H1 (cell line): Measurements from ENCODE around the gene CABP1. TPM values are rescaled to one million over a fixed set of nuclear protein-coding genes. Genes with fewer than 3 reads are reported as not detected.

Experiments used
- CTCF ChIA-PET: fragments of 300-600 bp; sonication (Branson Sonifier 250); formaldehyde crosslinking; loops from one replicate; lab custom pipeline; 2021; ENCODE audit not compliant: partially characterized antibody; lab: Charles Lee
- POLR2A ChIA-PET: fragments of 300-600 bp; sonication (Branson Sonifier 250); formaldehyde crosslinking; loops from one replicate; lab custom pipeline; 2021; ENCODE audit warnings: inconsistent platforms; ENCODE audit not compliant: partially characterized antibody; lab: Charles Lee
- DNase-seq, 2 experiments: peaks; one replicate each; pipeline versions ENCODE4 v3.0.0 to v3.0.0-alpha.2; 2010 to 2022; ENCODE audit warnings: low spot score in 2 of 2, low read depth in 1 of 2, mixed read lengths in 1 of 2
- FAIRE-seq: peaks from 2 replicates; lab custom pipeline; 2011; peaks lifted over from hg19 to GRCh38; lab: Jason Lieb, UNC
- H2AFZ ChIP-seq: 2 replicates; pipeline ENCODE4 v1.8.1; 2012; ENCODE audit warnings: low read length, inconsistent platforms
- H2AK5ac ChIP-seq: 2 replicates; pipeline ENCODE4 v1.6.1; 2013; ENCODE audit warnings: low read depth, low read length
- H2BK120ac ChIP-seq: replicated peaks from 2 replicates; pipeline ENCODE3; 2013; ENCODE audit warnings: low read depth, low read length, inconsistent platforms
- H2BK12ac ChIP-seq: 2 replicates; pipeline ENCODE4 v1.6.1; 2013; ENCODE audit warnings: low read depth, low read length
- H2BK15ac ChIP-seq: 2 replicates; pipeline ENCODE4 v1.6.1; 2013; ENCODE audit warnings: low read length
- H2BK20ac ChIP-seq: 2 replicates; pipeline ENCODE4 v1.6.1; 2013; ENCODE audit warnings: low read length
- H2BK5ac ChIP-seq: 2 replicates; pipeline ENCODE4 v1.6.1; 2013; ENCODE audit warnings: low read depth, low read length
- H3K14ac ChIP-seq: 2 replicates; pipeline ENCODE4 v1.6.1; 2013; ENCODE audit warnings: inconsistent platforms; ENCODE audit not compliant: insufficient read length
- H3K18ac ChIP-seq: 2 replicates; pipeline ENCODE4 v1.6.1; 2013; ENCODE audit warnings: low read length; ENCODE audit errors: extremely low read depth
- H3K23ac ChIP-seq: 2 replicates; pipeline ENCODE4 v1.6.1; 2013; ENCODE audit warnings: inconsistent platforms; ENCODE audit not compliant: insufficient read length
- H3K23me2 ChIP-seq: 2 replicates; pipeline ENCODE4 v1.6.1; 2013; ENCODE audit warnings: low read depth, low read length
- H3K27ac ChIP-seq: 2 replicates; pipeline ENCODE4 v1.6.1; 2011; ENCODE audit warnings: low read depth, low read length, inconsistent platforms
- H3K27me3 ChIP-seq, 4 experiments: replicated peaks in 1 of 4; 1 replicate in 1 of 4; 2 replicates in 3 of 4; pipeline versions ENCODE4 v1.6.1 to v1.8.1; 2011 to 2013; ENCODE audit warnings: low read length in 3 of 4, mild to moderate bottlenecking in 3 of 4, inconsistent platforms in 2 of 4, mixed read lengths in 2 of 4, moderate library complexity in 1 of 4; ENCODE audit not compliant: control insufficient read depth in 3 of 4, insufficient read depth in 3 of 4; ENCODE audit errors: extremely low read depth in 1 of 4
- H3K36me3 ChIP-seq, 4 experiments: 2 replicates each; pipeline versions ENCODE4 v1.6.1 to v1.8.1; 2011 to 2013; ENCODE audit warnings: mild to moderate bottlenecking in 4 of 4, low read length in 3 of 4, moderate library complexity in 2 of 4, control low read depth in 1 of 4, inconsistent platforms in 1 of 4; ENCODE audit not compliant: insufficient read depth in 4 of 4, control insufficient read depth in 2 of 4
- H3K4ac ChIP-seq: replicated peaks from 2 replicates; pipeline ENCODE3; 2013; ENCODE audit warnings: low read length, low read depth, mixed read lengths, inconsistent platforms; ENCODE audit not compliant: insufficient read length
- H3K4me1 ChIP-seq, 4 experiments: replicated peaks in 1 of 4; 1 replicate in 1 of 4; 2 replicates in 3 of 4; pipeline versions ENCODE4 v1.6.1 to v1.8.1; 2011 to 2013; ENCODE audit warnings: low read length in 3 of 4, inconsistent platforms in 2 of 4, mixed read lengths in 1 of 4; ENCODE audit not compliant: insufficient read depth in 4 of 4, control insufficient read depth in 3 of 4
- H3K4me2 ChIP-seq, 2 experiments: 2 replicates each; pipeline versions ENCODE4 v1.6.1 to v1.8.1; 2011 to 2013; ENCODE audit warnings: low read depth in 2 of 2, low read length in 2 of 2, control low read depth in 1 of 2, inconsistent platforms in 1 of 2, mild to moderate bottlenecking in 1 of 2; ENCODE audit not compliant: insufficient read depth in 1 of 2
- H3K4me3 ChIP-seq, 4 experiments: fragments of 200-600, 300-600 bp in 1 of 4; sonication (generic), shearing (Covaris generic), sonication (Bioruptor Twin) in 1 of 4; 2 replicates each; pipeline versions ENCODE4 v1.5.1 to v1.8.1; 2011 to 2016; ENCODE audit warnings: low read length in 4 of 4, low read depth in 3 of 4, control low read depth in 2 of 4, inconsistent platforms in 2 of 4, mild to moderate bottlenecking in 2 of 4, mixed read lengths in 1 of 4, moderate library complexity in 1 of 4; ENCODE audit not compliant: insufficient read depth in 2 of 4; ENCODE audit errors: extremely low read depth in 1 of 4
- H3K56ac ChIP-seq: replicated peaks from 2 replicates; pipeline ENCODE3; 2013; ENCODE audit warnings: low read depth, mild to moderate bottlenecking, mixed read lengths, low read length, inconsistent platforms; ENCODE audit not compliant: insufficient read length
- H3K79me1 ChIP-seq: 2 replicates; pipeline ENCODE4 v1.6.1; 2013; ENCODE audit warnings: low read depth, low read length, control low read depth
- H3K79me2 ChIP-seq, 2 experiments: 2 replicates each; pipeline versions ENCODE4 v1.6.1 to v1.8.1; 2012 to 2013; ENCODE audit warnings: low read length in 2 of 2, mild to moderate bottlenecking in 2 of 2, inconsistent platforms in 1 of 2; ENCODE audit not compliant: insufficient read depth in 2 of 2, control insufficient read depth in 1 of 2
- H3K9ac ChIP-seq, 4 experiments: replicated peaks in 1 of 4; 1 replicate in 1 of 4; 2 replicates in 3 of 4; pipeline versions ENCODE4 v1.6.1 to v1.8.1; 2011 to 2013; ENCODE audit warnings: low read depth in 3 of 4, low read length in 3 of 4, control low read depth in 2 of 4, mild to moderate bottlenecking in 2 of 4, moderate library complexity in 2 of 4, inconsistent platforms in 1 of 4; ENCODE audit errors: extremely low read depth in 1 of 4
- H3K9me3 ChIP-seq, 2 experiments: 2 replicates each; pipeline versions ENCODE4 v1.6.1 to v1.8.1; 2012 to 2013; ENCODE audit warnings: mild to moderate bottlenecking in 2 of 2, moderate library complexity in 2 of 2, control low read depth in 1 of 2, inconsistent platforms in 1 of 2, low read depth in 1 of 2, low read length in 1 of 2, mixed read lengths in 1 of 2; ENCODE audit not compliant: insufficient read depth in 2 of 2
- H4K20me1 ChIP-seq, 2 experiments: replicated peaks in 1 of 2; 2 replicates each; pipeline versions ENCODE3 to v1.8.1; 2011 to 2013; ENCODE audit warnings: inconsistent platforms in 2 of 2, low read length in 2 of 2, mild to moderate bottlenecking in 1 of 2; ENCODE audit not compliant: insufficient read depth in 2 of 2, control insufficient read depth in 1 of 2
- H4K5ac ChIP-seq: 2 replicates; pipeline ENCODE4 v1.6.1; 2013; ENCODE audit warnings: low read length, low read depth, mixed read lengths, inconsistent platforms; ENCODE audit not compliant: insufficient read length
- H4K8ac ChIP-seq: 2 replicates; pipeline ENCODE4 v1.8.0; 2013; ENCODE audit warnings: mild to moderate bottlenecking, moderate library complexity, low read length, inconsistent platforms; ENCODE audit not compliant: insufficient read depth; ENCODE audit errors: extremely low read depth
- H4K91ac ChIP-seq: replicated peaks from 2 replicates; pipeline ENCODE3; 2013; ENCODE audit warnings: low read length, mixed read lengths, inconsistent platforms; ENCODE audit not compliant: insufficient read length
- CBX8 ChIP-seq: fragments of 300-800, 300-1000 bp; sonication (generic); IDR thresholded peaks from 2 replicates; pipeline ENCODE4 v1.7.1; 2016; ENCODE audit warnings: low read depth, low read length, borderline replicate concordance
- CREB1 ChIP-seq: IDR thresholded peaks from 2 replicates; pipeline ENCODE4 v1.6.1; 2012; ENCODE audit warnings: inconsistent platforms
- EP300 ChIP-seq, 2 experiments: IDR thresholded peaks; 1 replicate in 1 of 2; 2 replicates in 1 of 2; pipeline ENCODE4 v1.6.1; 2011 to 2012; ENCODE audit warnings: low read depth in 2 of 2, low read length in 2 of 2, mild to moderate bottlenecking in 2 of 2, borderline replicate concordance in 1 of 2, inconsistent platforms in 1 of 2, moderate library complexity in 1 of 2
- KDM1A ChIP-seq: fragments of 200-600, 300-600 bp; sonication (generic); IDR thresholded peaks from 2 replicates; pipeline ENCODE4 v1.7.1; 2016; ENCODE audit warnings: mild to moderate bottlenecking, low read length, borderline replicate concordance
- RXRA ChIP-seq: IDR thresholded peaks from 2 replicates; pipeline ENCODE4 v1.6.1; 2011; ENCODE audit warnings: low read depth, mild to moderate bottlenecking, low read length, moderate library complexity; ENCODE audit not compliant: insufficient read depth
- SIN3A ChIP-seq, 2 experiments: IDR thresholded peaks in 1 of 2; conservative IDR thresholded peaks in 1 of 2; 2 replicates each; pipeline ENCODE4 v1.6.1; 2011 to 2012; ENCODE audit warnings: low read length in 2 of 2, improper control_type of control experiment in 1 of 2, low read depth in 1 of 2, mild to moderate bottlenecking in 1 of 2
- WGBS, 2 experiments: shearing (Covaris generic) in 1 of 2; methylation state at CpG; one replicate each; pipeline versions ENCODE4 v1.1.6 to v1.1.7; 2013 to 2015; ENCODE audit warnings: low lambda C conversion rate in 2 of 2, mixed read lengths in 2 of 2, inconsistent platforms in 1 of 2, low coverage in 1 of 2, missing lambda C conversion rate in 1 of 2; ENCODE audit not compliant: insufficient replicate concordance in 2 of 2, insufficient coverage in 1 of 2, insufficient read length in 1 of 2; ENCODE audit errors: extremely low coverage in 1 of 2, missing lambda C conversion rate in 1 of 2; 5-methylcytosine and 5-hydroxymethylcytosine counted together
- polyA plus RNA-seq, 7 experiments: library from polyadenylated mRNA; depleted of rRNA in 3 of 7; stranded (reverse) in 5 of 7; unstranded in 2 of 7; fragments of >200 nt in 5 of 7; fragments of 200-250 nt in 2 of 7; gene quantifications; 1 replicate in 5 of 7; 2 replicates in 1 of 7; 4 replicates in 1 of 7; pipeline versions ENCODE4 v1.2.1 to v1.2.3, GENCODE V29; 2011 to 2013; ENCODE audit warnings: missing spikeins in 2 of 7, mixed read lengths in 2 of 7
- total RNA-seq: library from RNA; stranded (reverse); fragmentation: NEBNext Ultra II Directional; extraction: Animal tissue kit (Norgen Biotek cat#: 25700); gene quantifications from 2 replicates; pipeline ENCODE4 v1.2.1, GENCODE V29; 2021
- TF ChIP-seq, protein P1 (sequence below): IDR thresholded peaks from 2 replicates; pipeline ENCODE4 v1.6.1; 2012; ENCODE audit warnings: low read length, inconsistent platforms
- TF ChIP-seq, protein P2 (sequence below), 3 experiments: IDR thresholded peaks; 1 replicate in 2 of 3; 2 replicates in 1 of 3; pipeline versions ENCODE4 v1.5.1 to v1.6.1; 2011; ENCODE audit warnings: low read length in 3 of 3, mild to moderate bottlenecking in 3 of 3, inconsistent platforms in 2 of 3, low read depth in 1 of 3, moderate library complexity in 1 of 3; ENCODE audit not compliant: insufficient read depth in 1 of 3; ENCODE audit errors: control extremely low read depth in 1 of 3

CABP1 gene
- total and polyA plus RNA-seq, 2 of the 8 experiments (the other 6 are each of a cell fraction or from before 2014, with no cell fraction given): 3.9 to 7.4 TPM

DNA sequence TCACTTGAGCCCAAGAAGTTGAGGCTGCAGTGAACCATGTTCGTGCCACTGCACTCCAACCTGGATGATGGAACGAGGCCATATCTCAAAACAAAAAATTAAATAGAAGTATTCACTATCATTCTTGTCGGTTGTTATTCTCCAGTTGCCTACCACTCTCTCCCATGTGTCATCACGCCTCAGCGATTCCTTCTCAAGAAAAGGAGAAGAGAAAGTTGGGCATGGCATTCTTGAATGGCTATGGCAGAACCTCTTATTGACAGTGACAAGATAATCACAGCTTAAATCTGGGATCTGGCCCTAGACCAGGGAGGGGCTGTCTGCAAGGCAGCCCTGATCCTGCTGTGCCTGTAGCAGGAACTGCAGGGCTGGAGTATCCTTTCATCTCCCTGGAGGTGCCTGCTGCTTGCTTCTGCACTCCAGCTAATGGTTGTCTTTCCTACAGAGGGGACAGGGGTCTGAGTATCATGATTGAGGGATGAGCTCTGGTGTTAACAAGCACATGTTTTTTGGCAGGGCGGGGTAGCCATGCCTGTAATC is 33.7 kb downstream of the CABP1 start:
- no peak overlapping the region for H2BK120ac ChIP-seq
- FAIRE-seq (no peak), DNase-seq (no peak)
- WGBS, 2 experiments: 89% methylated on average over 6 of the region's 6 CpGs; no CpG with 5 or more reads in 1 of the 2 experiments
- H4K5ac ChIP-seq: no peak overlapping the region
- no peaks in the 10 kb centered on the region for H3K23me2 ChIP-seq
- H4K20me1 ChIP-seq: no peaks in the 10 kb centered on the region
- H3K18ac ChIP-seq: no peak overlapping the region
- H2BK20ac ChIP-seq: no peak overlapping the region
- no peak overlapping the region for H3K4me3 ChIP-seq
- no peak overlapping the region for H3K27ac ChIP-seq
- H2BK12ac ChIP-seq: no peak overlapping the region
- H2BK5ac ChIP-seq: no peak overlapping the region
- H2AFZ ChIP-seq: no peak overlapping the region
- no peak overlapping the region for H3K4ac ChIP-seq
- H4K8ac ChIP-seq: no peak overlapping the region; the same call in 1 of the 2 replicates
- no peak overlapping the region for H3K4me2 ChIP-seq
- H4K91ac ChIP-seq: no peak overlapping the region
- H3K27me3 ChIP-seq: no peaks in the 10 kb centered on the region
- ChIA-PET CTCF (interaction anchor here (1.0 to 10.3 kb wide), 5 partner anchors 16 to 92 kb away, joined by 3 to 83 read pairs (median 5); partner anchors contain the start of gene POP5), POLR2A (interaction anchor here (1.2 to 1.3 kb wide), 2 partner anchors 25 kb away, joined by 3 read pairs; no protein-coding TSS in a partner anchor)
- H3K79me2 ChIP-seq: no peaks in the 10 kb centered on the region
- peaks cover 4 to 5% (median 5%) of the 10 kb centered on the region in 4 experiments for H3K4me1 ChIP-seq
- no peak overlapping the region for H3K23ac ChIP-seq
- no peak overlapping the region for H3K56ac ChIP-seq
- no peak overlapping the region for H2BK15ac ChIP-seq
- H2AK5ac ChIP-seq: no peak overlapping the region
- H3K14ac ChIP-seq: no peak overlapping the region
- no peak overlapping the region; a peak in 1 of 7 replicates for H3K9ac ChIP-seq
- H3K9me3 ChIP-seq: no peaks in the 10 kb centered on the region
- H3K36me3 ChIP-seq: no peaks in the 10 kb centered on the region
- no peaks in the 10 kb centered on the region for H3K79me1 ChIP-seq
- no peak for TF ChIP-seq EP300 (IDR thresholded peaks at IDR 0.05; ENCODE audit: borderline replicate concordance in 1 of 2, low read depth in 2 of 2, low read length in 2 of 2)
- no peak for TF ChIP-seq CREB1
- TF ChIP-seq KDM1A: no peak
- TF ChIP-seq CBX8: no peak
- TF ChIP-seq, protein P1, sequence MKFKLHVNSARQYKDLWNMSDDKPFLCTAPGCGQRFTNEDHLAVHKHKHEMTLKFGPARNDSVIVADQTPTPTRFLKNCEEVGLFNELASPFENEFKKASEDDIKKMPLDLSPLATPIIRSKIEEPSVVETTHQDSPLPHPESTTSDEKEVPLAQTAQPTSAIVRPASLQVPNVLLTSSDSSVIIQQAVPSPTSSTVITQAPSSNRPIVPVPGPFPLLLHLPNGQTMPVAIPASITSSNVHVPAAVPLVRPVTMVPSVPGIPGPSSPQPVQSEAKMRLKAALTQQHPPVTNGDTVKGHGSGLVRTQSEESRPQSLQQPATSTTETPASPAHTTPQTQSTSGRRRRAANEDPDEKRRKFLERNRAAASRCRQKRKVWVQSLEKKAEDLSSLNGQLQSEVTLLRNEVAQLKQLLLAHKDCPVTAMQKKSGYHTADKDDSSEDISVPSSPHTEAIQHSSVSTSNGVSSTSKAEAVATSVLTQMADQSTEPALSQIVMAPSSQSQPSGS: no peak
- TF ChIP-seq, protein P2, sequence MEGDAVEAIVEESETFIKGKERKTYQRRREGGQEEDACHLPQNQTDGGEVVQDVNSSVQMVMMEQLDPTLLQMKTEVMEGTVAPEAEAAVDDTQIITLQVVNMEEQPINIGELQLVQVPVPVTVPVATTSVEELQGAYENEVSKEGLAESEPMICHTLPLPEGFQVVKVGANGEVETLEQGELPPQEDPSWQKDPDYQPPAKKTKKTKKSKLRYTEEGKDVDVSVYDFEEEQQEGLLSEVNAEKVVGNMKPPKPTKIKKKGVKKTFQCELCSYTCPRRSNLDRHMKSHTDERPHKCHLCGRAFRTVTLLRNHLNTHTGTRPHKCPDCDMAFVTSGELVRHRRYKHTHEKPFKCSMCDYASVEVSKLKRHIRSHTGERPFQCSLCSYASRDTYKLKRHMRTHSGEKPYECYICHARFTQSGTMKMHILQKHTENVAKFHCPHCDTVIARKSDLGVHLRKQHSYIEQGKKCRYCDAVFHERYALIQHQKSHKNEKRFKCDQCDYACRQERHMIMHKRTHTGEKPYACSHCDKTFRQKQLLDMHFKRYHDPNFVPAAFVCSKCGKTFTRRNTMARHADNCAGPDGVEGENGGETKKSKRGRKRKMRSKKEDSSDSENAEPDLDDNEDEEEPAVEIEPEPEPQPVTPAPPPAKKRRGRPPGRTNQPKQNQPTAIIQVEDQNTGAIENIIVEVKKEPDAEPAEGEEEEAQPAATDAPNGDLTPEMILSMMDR (IDR thresholded peaks at IDR 0.05; ENCODE audit: control extremely low read depth in 1 of 3, insufficient read depth in 1 of 3, low read depth in 1 of 3, low read length in 3 of 3): no peak
- no peak for TF ChIP-seq RXRA
- TF ChIP-seq SIN3A (conservative IDR thresholded peaks at IDR 0.05 in 1 of 2, IDR thresholded peaks at IDR 0.05 in 1 of 2; ENCODE audit: low read depth in 1 of 2, low read length in 2 of 2): no peak
